Esophagus squamous epithelium (tissue), 5 donors: ENCODE data around the gene P2RX6. TPM values are rescaled to one million over a fixed set of nuclear protein-coding genes. Genes with fewer than 3 reads are reported as not detected.

Experiments used
- DNase-seq: peaks from one replicate; lab custom pipeline; 2025; lab: John Stamatoyannopoulos, UW
- H3K27ac ChIP-seq, 4 donors: fragments of 200-600 bp; sonication (generic); one replicate each; pipeline ENCODE4 v1.5.1; 2016 to 2019; ENCODE audit warnings: mild to moderate bottlenecking in 1 of 4
- H3K27me3 ChIP-seq, 4 donors: fragments of 200-600 bp; sonication (generic); 1 replicate in 3 of 4; 2 replicates in 1 of 4; pipeline versions ENCODE4 v1.5.1 to v1.6.0; 2017 to 2021; ENCODE audit warnings: antibody characterized with exemption in 1 of 4
- H3K36me3 ChIP-seq, 3 donors: fragments of 200-600 bp; sonication (generic); one replicate each; pipeline ENCODE4 v1.5.1; 2016 to 2019
- H3K4me1 ChIP-seq, 3 donors: fragments of 200-600 bp; sonication (generic); one replicate each; pipeline ENCODE4 v1.5.1; 2017 to 2019
- H3K4me3 ChIP-seq, 4 donors: fragments of 200-600 bp; sonication (generic); 1 replicate in 3 of 4; 2 replicates in 1 of 4; pipeline ENCODE4 v1.5.1; 2016 to 2019; ENCODE audit warnings: mild to moderate bottlenecking in 2 of 4, moderate library complexity in 1 of 4
- H3K9me3 ChIP-seq, 3 donors: fragments of 200-600 bp; sonication (generic); one replicate each; pipeline ENCODE4 v1.5.1; 2016 to 2019
- CTCF ChIP-seq, 6 experiments: fragments of 450-650 bp in 4 of 6; fragments of 200-600 bp in 2 of 6; sonication (generic) in 2 of 6; IDR thresholded peaks; one replicate each; pipeline ENCODE4 v1.5.1; 2016 to 2019; ENCODE audit warnings: antibody characterized with exemption in 6 of 6, mild to moderate bottlenecking in 4 of 6, moderate library complexity in 4 of 6
- POLR2A ChIP-seq, 4 donors: fragments of 450-650 bp; IDR thresholded peaks; one replicate each; pipeline ENCODE4 v1.6.1; 2017; ENCODE audit warnings: antibody characterized with exemption in 4 of 4, mild to moderate bottlenecking in 4 of 4, moderate library complexity in 3 of 4
- WGBS, 2 donors: methylation state at CpG; one replicate each; pipeline ENCODE4 v1.1.5; 2018; 5-methylcytosine and 5-hydroxymethylcytosine counted together
- intact Hi-C: fragments of 100-400 bp; cut with DNase I; formaldehyde crosslinking; loops from one replicate; pipeline ENCODE4 v1.15.0; 2022
- total RNA-seq, 4 donors: library from RNA; depleted of rRNA; stranded (reverse); fragments of >200 nt; gene quantifications; one replicate each; pipeline ENCODE4 v1.1.0, GENCODE V29; 2016
- donor health status: DM: yes; HTN: yes; CAD: no.

The P2RX6 gene
- total RNA-seq, 4 donors from 2014 or later: 0.18 to 0.76 (median 0.50) TPM; not detected in 1

DNA sequence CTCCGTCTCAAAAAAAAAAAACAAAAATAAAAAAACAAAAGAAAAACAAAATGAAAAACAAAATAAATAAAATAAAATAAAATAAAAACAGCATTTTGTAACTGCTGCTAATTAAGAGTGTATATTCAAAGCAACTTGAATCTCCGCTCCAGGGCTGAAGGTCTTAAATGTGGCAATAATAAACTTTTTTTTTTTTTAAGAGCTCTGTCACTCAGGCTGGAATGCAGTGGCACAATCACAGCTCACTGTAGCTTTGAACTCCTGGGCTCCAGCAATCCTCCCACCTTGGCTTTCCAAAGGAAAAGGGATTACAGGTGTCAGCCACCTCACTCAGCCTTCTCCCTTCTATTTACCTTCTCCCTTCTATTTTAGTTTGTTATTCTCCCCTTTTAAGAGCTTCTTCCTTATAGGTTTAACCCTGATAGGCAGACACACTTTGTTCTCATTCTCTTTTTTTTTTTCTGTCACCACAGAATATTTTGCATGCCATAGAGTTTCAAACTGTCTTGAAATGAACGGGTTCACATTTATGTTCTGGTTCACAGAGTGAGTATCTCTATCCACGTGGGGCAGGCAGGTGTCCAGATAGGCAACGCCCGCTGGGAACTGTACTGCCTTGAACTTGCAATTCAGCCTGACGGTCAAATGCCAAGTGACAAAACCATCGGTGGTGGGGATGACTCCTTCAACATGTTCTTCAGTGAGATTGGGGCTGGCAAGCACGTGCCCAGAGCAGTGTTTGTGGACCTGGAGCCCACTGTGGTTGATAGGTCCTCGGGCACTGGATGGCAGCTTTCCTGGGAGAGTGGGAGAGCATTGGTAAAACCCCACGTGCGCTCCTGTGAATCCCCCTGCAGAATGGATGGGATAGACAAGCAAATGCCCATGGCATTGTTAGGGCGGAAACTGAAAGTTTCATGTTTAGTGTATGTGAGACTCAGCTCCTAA, 50.2 kb downstream of the P2RX6 start:
- H3K27me3 ChIP-seq: no peaks in the 10 kb centered on the region

DNA sequence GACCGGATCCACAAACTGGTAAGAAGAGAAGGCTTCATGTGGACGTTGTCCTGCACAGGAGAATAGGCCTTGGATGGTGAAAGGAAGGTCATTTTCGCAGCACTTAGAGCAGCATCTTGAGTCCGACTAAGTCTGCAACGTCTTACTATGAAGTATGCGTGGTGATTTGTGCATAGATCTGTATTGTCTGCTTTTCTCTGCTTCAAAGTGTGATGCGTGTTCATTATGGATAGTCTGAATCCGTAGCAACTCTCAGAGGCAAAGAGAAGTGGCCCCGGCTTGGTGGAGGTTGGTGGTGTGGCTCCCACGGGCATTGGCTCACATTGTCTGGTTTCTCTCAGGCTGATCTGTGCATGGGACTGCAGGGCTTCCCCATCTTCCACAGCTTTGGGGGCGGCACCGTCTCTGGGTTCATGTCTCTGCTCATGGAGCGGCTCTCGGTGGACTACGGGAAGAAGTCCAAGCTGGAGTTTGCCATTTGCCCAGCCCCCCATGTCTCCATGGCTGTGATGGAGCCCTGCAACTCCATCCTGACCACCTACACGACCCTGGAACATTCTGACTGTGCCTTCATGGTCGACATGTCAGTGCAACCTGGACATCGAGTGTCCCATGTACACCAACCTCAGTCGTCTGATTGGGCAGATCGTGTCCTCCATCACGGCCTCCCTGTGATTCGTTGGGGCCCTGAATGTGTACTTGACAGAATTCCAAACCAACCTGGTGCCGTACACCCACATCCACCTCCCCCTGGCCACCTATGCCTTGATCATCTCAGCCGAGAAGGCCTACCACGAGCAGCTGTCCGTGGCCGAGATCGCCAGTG, 52.3 kb downstream of the P2RX6 start:
- no peak overlapping the region for H3K27ac ChIP-seq
- H3K9me3 ChIP-seq: no peaks in the 10 kb centered on the region
- no peak overlapping the region for H3K4me3 ChIP-seq
- TF ChIP-seq CTCF (IDR thresholded peaks at IDR 0.05) (no peak), POLR2A (IDR thresholded peaks at IDR 0.05) (no peak)
- intact Hi-C loops: no loop called here
- no peak for DNase-seq
- H3K36me3 ChIP-seq: no peaks in the 10 kb centered on the region
- WGBS, 2 donors: 86 to 88% methylated on average over 10 to 27 of the region's 28 CpGs
- peaks cover 0 to 9% (median 0%) of the 10 kb centered on the region in 3 donors for H3K4me1 ChIP-seq
- H3K27me3 ChIP-seq: no peaks in the 10 kb centered on the region

More for the DNA sequence above, 50.2 kb downstream of the P2RX6 start:
- no peak for DNase-seq
- intact Hi-C loops: no loop called here
- Histone ChIP-seq H3K4me3 (no peak overlapping the region), H3K27ac (no peak overlapping the region), H3K9me3 (no peaks in the 10 kb centered on the region), H3K4me1 (no peaks in the 10 kb centered on the region), H3K36me3 (no peaks in the 10 kb centered on the region)
- TF ChIP-seq POLR2A (IDR thresholded peaks at IDR 0.05): no peak
- TF ChIP-seq CTCF (IDR thresholded peaks at IDR 0.05): no peak
- WGBS, 2 donors: 52 to 55% methylated on average over 10 to 13 of the region's 13 CpGs

- no peak overlapping the region for H3K27ac ChIP-seq
- H3K9me3 ChIP-seq: no peaks in the 10 kb centered on the region
- no peaks in the 10 kb centered on the region for H3K27me3 ChIP-seq
- peaks cover 0 to 17% (median under 1%) of the 10 kb centered on the region in 3 donors for H3K4me1 ChIP-seq
- no peak for TF ChIP-seq CTCF (IDR thresholded peaks at IDR 0.05)
- TF ChIP-seq POLR2A (IDR thresholded peaks at IDR 0.05): no peak
- intact Hi-C loops: no loop called here
- no peak for DNase-seq
- WGBS, 2 donors: 86 to 90% methylated on average over 9 to 12 of the region's 12 CpGs
- no peaks in the 10 kb centered on the region for H3K36me3 ChIP-seq
- H3K4me3 ChIP-seq: no peak overlapping the region
Measured at GRCh38 chr22:21067901-21068680, 53.1 kb downstream of the P2RX6 start.

GRCh38 chr22:21068681-21069276, 53.8 kb downstream of the P2RX6 start:
- Histone ChIP-seq H3K27me3 (no peaks in the 10 kb centered on the region), H3K4me3 (no peak overlapping the region), H3K4me1 (peaks cover 0 to 23% (median 7%) of the 10 kb centered on the region in 3 donors), H3K27ac (no peak overlapping the region), H3K36me3 (no peaks in the 10 kb centered on the region), H3K9me3 (no peaks in the 10 kb centered on the region)
- TF ChIP-seq POLR2A (IDR thresholded peaks at IDR 0.05) (no peak), CTCF (IDR thresholded peaks at IDR 0.05) (no peak)
- intact Hi-C loops: no loop called here
- WGBS, 2 donors: 70 to 89% methylated on average over 4 of the region's 4 CpGs
- DNase-seq: no peak
